HG03139 (cell line): ENCODE results near the gene EXOC3L2.

Experiments used
- ATAC-seq: cut with Tn5 transposase; IDR thresholded peaks from one replicate; pipeline ENCODE4 v1.9.1; 2021; ENCODE audit not compliant: unreplicated experiment

The EXOC3L2 gene

DNA sequence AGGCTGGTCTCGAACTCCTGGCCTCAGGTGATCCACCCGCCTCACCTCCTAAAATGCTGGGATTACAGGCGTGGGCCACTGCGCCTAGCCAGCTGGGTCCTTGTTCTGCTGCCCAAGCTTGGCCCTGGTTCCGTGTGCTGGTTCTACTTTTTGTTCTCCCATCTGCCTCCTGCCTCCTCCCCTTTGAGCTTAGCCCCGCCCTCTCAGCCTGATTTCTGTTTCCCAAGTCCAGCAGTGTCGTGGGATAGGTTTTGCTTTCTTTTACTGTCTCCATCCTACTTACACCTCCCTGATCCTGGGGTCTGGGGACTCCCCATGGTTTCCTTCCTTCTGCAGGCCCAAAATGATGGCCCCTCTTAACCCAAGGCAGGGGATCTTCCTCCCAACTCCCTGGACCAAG is 64.3 kb downstream of the EXOC3L2 start:
- ATAC-seq: no peak

- ATAC-seq: no peak
Measured at GRCh38 chr19:45179892-45180370, 65.3 kb downstream of the EXOC3L2 start.

- ATAC-seq: no peak
Measured at GRCh38 chr19:45179072-45179891, 65.9 kb downstream of the EXOC3L2 start.

DNA sequence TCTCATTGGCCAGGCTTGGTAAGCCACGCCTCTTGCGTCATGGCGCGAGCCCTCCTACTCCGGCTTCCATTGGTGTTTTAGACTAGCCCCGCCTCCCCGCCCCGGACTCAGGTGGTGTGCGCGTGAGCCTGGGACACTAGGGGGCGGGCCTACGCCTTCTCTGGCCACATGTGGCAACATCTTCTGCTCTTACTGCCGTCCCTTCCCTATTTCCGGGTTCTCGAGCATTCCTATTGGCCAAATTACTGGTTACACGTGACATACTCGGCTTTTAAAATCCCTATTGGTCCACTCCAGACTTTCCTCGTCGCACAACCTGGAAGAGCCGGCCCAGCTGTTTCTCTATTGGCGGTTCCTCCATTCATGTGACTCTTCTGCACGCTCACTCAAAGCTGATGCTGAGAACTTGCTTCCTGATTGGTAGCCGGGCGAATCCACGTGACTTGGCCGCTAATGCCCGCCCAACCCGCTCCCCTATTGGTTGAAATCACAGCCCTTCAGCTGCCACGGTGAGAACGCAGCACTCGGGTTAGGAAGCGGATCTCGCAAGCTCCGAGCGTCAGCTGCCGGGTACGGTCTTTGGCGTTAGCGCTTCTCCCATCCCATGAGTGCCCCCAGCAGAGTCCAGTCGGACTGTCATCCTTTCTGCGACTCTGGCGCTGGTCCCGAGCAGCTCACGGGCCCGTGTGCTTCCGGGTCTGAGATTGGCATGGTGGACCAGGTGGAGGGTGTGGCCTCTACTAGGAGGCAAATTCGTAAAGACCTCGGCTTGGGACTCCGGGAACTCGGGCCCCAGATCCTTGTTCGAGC is 66.7 kb downstream of the EXOC3L2 start, which contains the start of gene BLOC1S3:
BLOC1S3 (plus strand) TSS at position 523 of the 810 bp plus-strand sequence. CDS start 513 bp downstream, outside the sequence.
- peak; percentile 72 for ATAC-seq

DNA sequence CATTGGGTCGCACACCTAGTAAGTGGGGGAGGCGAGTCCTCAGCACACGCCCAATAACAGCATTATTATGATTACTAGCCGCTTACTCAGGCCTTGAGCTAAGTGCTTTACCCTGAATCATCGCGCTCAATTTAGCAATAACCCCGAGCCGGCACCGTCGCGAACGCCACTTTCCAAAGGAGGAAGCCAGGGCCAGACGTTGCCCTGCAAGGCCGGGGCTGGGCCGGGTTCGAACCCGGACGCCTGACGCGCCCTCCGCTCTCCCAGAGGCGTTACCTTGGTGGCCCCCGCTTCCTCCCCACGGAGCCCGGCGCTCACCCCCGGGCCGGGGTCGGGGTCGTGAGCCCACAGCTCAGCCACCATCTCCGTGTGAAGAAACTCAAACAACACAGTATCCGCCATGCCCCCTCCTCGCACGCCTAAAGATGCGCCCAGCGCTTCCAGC is 67.4 kb downstream of the EXOC3L2 start, which contains the start of gene TRAPPC6A:
TRAPPC6A (minus strand) TSS at position 421 of the 445 bp plus-strand sequence; CDS start at position 402, 19 bp downstream.
- peak; percentile 3 for ATAC-seq

- no peak for ATAC-seq
Measured at GRCh38 chr19:45175515-45176345, 69.5 kb downstream of the EXOC3L2 start.

DNA sequence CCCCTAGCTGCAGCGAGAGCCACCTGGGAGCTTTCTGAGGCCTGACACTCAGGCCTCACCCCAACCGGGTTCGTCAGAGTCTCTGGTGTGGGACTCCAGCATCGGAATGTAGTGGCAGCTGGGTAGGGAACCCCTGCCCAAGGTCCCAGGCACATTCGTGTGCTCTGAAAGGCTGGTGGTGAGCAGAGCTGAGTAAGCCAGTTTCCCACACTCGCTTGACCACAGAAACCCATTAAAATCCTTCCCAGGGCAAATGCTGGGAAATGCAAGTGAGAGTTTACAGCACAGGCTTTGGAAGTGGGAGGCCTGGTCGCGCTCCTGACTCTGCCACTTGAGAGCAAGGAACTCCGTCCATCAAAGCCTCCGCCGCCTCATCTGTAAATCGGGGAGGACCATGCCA is 71.4 kb downstream of the EXOC3L2 start:
- no peak for ATAC-seq

DNA sequence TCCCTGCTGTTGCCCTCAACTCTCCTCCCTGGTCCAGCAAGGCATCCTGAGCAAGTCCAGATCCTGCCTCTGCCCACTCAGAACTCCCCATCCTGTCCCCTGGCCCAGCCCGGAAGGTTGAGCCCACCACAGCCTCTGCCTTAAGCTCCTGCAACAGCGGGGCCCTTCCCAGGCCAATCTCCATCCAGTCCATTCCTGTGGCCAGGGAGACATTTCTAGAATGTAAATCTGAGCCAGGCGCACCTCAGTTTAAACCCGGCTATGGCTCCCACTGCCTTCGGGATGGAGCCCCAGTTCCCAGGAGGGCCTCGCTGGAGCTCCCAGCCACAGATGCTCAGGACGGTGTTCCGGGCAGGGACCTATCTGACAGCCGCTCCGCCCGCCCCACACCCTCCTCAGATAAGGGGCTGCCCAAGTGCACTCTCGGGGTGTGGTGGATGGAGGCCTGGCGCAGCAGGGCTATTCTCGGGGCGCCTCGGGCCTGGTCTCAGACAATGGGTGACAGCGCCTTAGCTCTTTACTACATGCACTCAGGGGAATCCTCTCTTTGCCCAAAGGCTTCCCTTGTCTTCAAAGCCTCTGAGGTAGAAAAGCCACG is 72.5 kb downstream of the EXOC3L2 start:
- no peak for ATAC-seq

GRCh38 chr19:45172173-45172572 is 73.0 kb downstream of the EXOC3L2 start:
- no peak for ATAC-seq

GRCh38 chr19:45171211-45171623 is 74.0 kb downstream of the EXOC3L2 start:
- no peak for ATAC-seq

DNA sequence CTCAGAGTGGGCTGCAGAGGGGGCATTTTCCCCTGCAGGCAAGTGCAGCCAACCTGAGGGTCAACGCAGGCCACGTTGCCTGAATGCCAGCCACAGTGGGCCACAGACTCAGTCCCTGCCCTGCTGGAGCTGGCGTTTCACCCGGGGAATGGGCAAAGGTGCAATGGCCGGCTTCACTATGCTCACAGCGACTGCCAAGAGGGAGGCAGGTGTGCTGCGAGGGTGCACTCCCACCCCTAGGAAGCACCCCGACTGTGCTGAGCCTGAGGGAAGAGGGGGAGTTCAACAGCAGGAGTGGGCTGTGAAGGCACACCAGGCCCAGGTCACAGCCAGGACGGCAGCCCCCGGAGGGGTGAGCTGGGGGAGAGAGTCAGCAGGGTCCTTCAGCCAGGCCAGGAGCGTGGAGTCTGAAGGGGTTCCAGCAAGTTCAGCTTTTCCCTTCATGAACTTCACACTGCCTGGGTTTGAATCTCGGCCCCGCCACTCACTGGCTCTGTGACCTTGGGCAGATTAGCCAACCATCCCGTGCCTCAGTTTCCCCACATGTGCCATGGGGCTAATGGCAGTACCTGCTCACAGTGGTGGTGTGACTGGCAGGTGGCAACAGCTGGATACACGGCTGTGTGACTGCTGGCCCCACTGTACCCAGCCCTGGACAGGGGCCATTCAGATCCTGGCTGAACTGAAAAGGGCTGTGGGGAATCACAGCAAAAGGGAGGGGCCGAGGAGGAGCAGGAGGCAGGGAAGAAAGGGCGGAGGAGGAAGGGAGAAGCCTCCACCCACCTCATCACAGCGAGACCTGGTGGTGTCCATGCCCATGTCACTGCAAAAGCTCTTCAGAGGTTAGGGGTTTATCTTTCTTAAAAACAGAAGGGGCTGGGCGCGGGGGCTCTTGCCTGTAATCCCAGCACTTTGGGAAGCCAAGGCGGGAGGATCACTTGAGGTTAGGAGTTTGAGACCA is 74.8 kb downstream of the EXOC3L2 start:
- ATAC-seq: no peak

GRCh38 chr19:45169602-45170001 is 75.6 kb downstream of the EXOC3L2 start:
- no peak for ATAC-seq

DNA sequence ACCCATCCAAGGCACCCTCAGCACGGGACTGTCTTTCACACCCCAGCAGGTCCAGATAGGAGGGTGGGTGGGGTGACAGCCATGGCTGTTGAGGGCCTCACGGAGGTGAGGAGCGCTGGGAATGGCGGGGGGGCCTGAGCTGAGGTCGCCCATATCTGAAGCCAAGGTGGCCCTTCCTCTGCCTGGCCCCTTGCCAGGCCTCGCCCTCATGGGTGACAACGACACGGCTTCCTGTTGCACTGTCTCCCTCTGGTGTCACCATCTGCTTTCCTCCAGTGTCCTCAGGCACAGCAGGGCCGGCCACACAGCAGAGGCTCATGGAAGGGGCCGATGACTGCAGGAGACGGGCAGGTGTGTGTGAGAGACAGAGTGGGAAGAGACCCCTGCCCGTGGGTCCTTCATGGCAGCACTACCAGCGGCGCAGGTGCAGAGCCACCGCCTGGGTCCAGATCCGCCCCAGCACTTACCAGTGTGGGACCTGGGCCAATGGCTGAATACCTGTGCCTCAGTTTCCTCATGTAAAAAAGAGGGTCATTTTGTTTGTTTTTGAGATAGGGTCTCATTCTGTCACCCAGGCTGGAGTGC is 76.3 kb downstream of the EXOC3L2 start:
- ATAC-seq: no peak

DNA sequence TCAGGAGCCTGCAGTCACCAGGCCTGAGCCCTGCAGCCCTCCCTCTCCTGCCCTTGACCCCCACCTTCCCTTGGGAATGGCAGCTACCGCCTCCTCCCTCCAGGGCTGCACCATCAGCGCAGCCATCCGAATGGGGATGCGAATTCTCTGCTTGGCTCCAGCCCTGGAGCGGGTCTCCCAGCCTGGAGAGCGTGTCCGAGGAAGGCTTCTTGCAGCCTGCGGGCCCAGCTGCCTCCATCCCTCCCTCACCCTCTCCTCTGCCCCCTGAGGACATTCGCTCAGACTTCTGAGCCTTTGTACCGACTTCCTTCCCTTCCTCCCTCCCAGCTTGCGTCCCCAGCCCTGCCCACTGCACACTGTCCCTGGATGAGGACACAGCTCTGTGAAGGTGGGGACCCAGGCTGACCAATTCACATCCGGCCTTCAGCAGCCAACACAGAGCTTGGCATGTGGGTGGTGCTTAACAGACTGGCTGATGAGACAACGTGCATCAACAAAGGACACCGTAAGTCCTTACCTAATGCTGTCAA is 78.4 kb downstream of the EXOC3L2 start:
- ATAC-seq: no peak

DNA sequence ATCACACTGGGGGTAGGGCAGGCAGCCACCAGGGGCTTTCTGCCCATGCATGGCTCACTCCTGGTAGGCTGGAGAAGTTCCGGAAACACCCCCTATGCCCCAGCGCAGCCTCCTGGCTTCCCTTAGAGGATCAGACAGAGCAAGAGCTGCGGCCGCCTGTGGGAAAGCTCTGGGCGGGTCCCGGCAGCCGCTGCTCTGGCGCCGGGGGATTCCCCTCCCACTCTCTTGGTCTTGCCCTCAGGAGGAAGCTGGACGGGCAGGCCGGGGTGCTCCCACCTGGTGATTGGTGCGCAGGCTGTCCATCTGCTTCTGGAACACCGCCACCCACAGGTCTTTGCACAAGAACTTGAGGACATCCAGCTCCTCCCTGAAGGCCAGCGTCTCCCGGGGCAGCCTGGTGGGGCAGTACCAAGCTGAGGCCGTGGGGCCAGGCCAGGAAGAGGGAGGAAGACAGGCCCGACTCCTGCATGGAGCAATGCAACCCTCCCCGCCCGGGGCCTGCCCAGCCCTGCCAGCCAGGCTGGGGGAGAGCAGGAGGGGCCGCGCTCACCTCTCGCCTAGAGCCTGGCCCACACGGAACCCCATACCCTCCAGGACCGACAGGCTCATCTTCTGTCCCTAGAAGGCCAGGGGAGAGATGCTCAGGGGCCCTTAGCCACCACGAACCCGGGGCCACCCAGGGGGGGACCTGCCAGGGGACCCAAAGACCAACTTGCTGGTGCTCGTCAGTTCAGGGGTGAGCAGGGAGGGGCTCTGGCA is 80.5 kb downstream of the EXOC3L2 start:
- peak; percentile 54 for ATAC-seq

DNA sequence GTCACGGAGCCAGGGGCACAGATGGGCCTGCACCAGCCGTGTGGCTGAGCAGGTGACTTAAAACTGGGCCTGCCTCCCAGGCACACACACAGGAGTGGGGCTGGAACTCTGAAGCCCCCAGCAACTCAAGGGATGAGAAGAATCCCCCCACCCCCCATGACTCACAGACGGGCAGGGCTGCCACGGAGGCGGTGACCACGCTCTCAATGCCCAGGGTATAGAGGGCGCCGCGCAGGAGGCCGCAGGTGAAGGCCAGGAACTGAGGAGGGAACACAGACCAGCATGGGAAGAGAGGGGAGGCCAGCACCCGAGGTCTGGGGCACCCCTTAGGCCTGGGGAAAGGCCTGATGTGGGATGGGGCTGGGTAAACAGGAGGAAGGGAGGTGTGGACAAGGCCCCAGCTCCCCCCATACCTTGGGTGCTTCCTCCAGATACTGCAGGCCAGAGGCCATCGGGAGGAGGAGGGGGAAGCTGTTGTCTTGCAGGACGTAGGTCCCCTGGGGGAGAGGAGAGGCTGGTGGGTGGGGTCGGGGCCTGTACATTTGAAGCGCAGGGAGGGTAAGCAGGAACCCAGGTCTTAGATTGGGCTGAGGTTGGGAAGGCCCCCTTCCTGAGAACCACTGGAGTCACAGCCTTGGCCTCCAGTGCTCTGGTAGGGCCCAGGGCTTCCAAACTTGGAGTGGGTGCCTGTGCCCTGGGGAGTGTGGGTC is 81.3 kb downstream of the EXOC3L2 start:
- ATAC-seq: no peak

DNA sequence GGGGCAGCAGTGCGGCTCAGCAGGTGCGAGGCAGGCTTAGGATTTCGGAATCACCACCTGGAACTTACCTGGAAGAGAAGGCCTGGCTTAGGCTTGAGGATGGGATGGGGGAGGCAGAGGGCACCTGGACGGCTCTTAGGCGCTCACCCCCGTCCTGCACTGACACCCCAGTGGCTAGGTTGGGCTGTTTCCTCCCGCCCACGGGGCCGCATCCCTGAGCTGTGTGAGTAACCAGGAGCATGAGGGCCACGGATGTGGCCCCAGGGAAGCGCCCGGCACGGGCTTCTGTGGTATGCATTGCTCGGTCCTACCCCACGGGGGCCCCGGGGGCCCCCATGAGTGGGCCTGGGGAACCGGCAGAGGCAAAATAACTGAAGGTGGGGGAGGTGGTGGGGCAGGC is 82.1 kb downstream of the EXOC3L2 start:
- no peak for ATAC-seq
